ENCODE results near the gene RASGRP3.

Gene RASGRP3

GRCh38 chr2:33522576-33522975, 46.1 kb downstream of the RASGRP3 start:
- Histone ChIP-seq H2BK12ac (ENCODE audit: low read length in 2 of 2) (no peak overlapping the region), H3K4me1 (ENCODE audit: control insufficient read depth, insufficient read depth, low read depth, low read length) (no peaks in the 10 kb centered on the region), H2BK120ac (ENCODE audit: low read depth, low read length) (no peak overlapping the region), H3K27ac (ENCODE audit: low read length, poor library complexity, severe bottlenecking) (no peak overlapping the region), H3K23ac (ENCODE audit: low read length in 2 of 2) (no peak overlapping the region), H2AK5ac (ENCODE audit: low read length, severe bottlenecking) (no peak overlapping the region), H2AFZ (ENCODE audit: low read depth, low read length) (no peak overlapping the region), H3K4me2 (ENCODE audit: low read length, poor library complexity, severe bottlenecking) (no peak overlapping the region), H3K18ac (ENCODE audit: low read depth in 1 of 2, low read length in 2 of 2) (no peak overlapping the region), H4K91ac (ENCODE audit: low read length) (no peak overlapping the region), H3K14ac (ENCODE audit: low read length in 2 of 2) (no peak overlapping the region), H3K4ac (ENCODE audit: low read depth in 1 of 2, low read length in 2 of 2) (no peak overlapping the region), H2BK15ac (ENCODE audit: low read depth, poor library complexity, severe bottlenecking) (no peak overlapping the region), H3K4me3 (ENCODE audit: insufficient read depth in 1 of 2, low read depth in 1 of 2, low read length in 2 of 2) (no peak overlapping the region), H3K9me3 (ENCODE audit: control insufficient read depth, low read length) (no peaks in the 10 kb centered on the region), H3K9ac (ENCODE audit: low read length) (no peak overlapping the region), H2BK5ac (ENCODE audit: low read depth, low read length, poor library complexity, severe bottlenecking) (no peak overlapping the region), H3K27me3 (ENCODE audit: control insufficient read depth in 1 of 2, insufficient read depth in 1 of 2, low read length in 2 of 2) (no peaks in the 10 kb centered on the region), H4K8ac (ENCODE audit: low read length) (no peak overlapping the region), H3K36me3 (ENCODE audit: control insufficient read depth in 1 of 2, insufficient read depth in 2 of 2, low read depth in 1 of 2, low read length in 2 of 2) (no peaks in the 10 kb centered on the region), H3K79me1 (replicated peaks; ENCODE audit: low read length, poor library complexity, severe bottlenecking) (no peaks in the 10 kb centered on the region)
- WGBS: 88% methylated on average over 4 of the region's 4 CpGs
- DNase-seq: peak; percentile 58

DNA sequence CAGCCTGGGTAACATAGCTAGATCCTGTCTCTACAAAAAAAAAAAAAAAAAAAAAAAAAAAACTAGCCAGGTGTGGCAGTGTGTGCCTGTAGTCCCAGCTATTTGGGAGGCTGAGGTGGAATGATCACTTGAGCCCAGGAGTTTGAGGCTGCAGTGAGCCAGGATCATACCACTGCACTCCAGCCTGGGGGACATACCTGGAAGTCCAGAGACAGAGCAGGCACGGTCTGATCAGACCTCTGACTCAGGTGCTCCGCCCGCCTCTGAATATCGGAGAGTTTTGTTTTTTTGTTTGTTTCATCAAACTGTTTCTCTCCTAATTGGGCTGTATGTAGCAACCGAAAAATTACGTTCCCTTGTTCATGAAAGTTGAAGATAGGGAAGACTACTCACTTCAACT, 49.2 kb downstream of the RASGRP3 start:
- no peak overlapping the region for H2AK5ac ChIP-seq (ENCODE audit: low read length, severe bottlenecking)
- H3K4me2 ChIP-seq (ENCODE audit: low read length, poor library complexity, severe bottlenecking): no peak overlapping the region
- no peak overlapping the region for H3K27ac ChIP-seq (ENCODE audit: low read length, poor library complexity, severe bottlenecking)
- H3K18ac ChIP-seq (ENCODE audit: low read depth in 1 of 2, low read length in 2 of 2): no peak overlapping the region
- H4K8ac ChIP-seq (ENCODE audit: low read length): no peak overlapping the region
- H2AFZ ChIP-seq (ENCODE audit: low read depth, low read length): no peak overlapping the region
- H2BK12ac ChIP-seq (ENCODE audit: low read length in 2 of 2): peak overlapping the region in 1 of 2 experiments; percentile 57
- H3K14ac ChIP-seq (ENCODE audit: low read length in 2 of 2): no peak overlapping the region
- no peak overlapping the region for H4K91ac ChIP-seq (ENCODE audit: low read length)
- H2BK120ac ChIP-seq (ENCODE audit: low read depth, low read length): no peak overlapping the region
- H3K9ac ChIP-seq (ENCODE audit: low read length): no peak overlapping the region
- no peaks in the 10 kb centered on the region for H3K79me1 ChIP-seq (replicated peaks; ENCODE audit: low read length, poor library complexity, severe bottlenecking)
- H3K4me1 ChIP-seq (ENCODE audit: control insufficient read depth, insufficient read depth, low read depth, low read length): peaks cover 2% of the 10 kb centered on the region
- H3K36me3 ChIP-seq (ENCODE audit: control insufficient read depth in 1 of 2, insufficient read depth in 2 of 2, low read depth in 1 of 2, low read length in 2 of 2): no peaks in the 10 kb centered on the region
- no peak overlapping the region for H2BK5ac ChIP-seq (ENCODE audit: low read depth, low read length, poor library complexity, severe bottlenecking)
- peak overlapping the region in 1 of 2 experiments; percentile 53 for H3K4ac ChIP-seq (ENCODE audit: low read depth in 1 of 2, low read length in 2 of 2)
- H3K4me3 ChIP-seq (ENCODE audit: insufficient read depth in 1 of 2, low read depth in 1 of 2, low read length in 2 of 2): no peak overlapping the region
- DNase-seq: no peak
- 100% methylated on average over 2 of the region's 6 CpGs for WGBS
- no peak overlapping the region for H3K23ac ChIP-seq (ENCODE audit: low read length in 2 of 2)
- no peaks in the 10 kb centered on the region for H3K9me3 ChIP-seq (ENCODE audit: control insufficient read depth, low read length)
- no peak overlapping the region for H2BK15ac ChIP-seq (ENCODE audit: low read depth, poor library complexity, severe bottlenecking)
- H3K27me3 ChIP-seq (ENCODE audit: control insufficient read depth in 1 of 2, insufficient read depth in 1 of 2, low read length in 2 of 2): no peaks in the 10 kb centered on the region

DNA sequence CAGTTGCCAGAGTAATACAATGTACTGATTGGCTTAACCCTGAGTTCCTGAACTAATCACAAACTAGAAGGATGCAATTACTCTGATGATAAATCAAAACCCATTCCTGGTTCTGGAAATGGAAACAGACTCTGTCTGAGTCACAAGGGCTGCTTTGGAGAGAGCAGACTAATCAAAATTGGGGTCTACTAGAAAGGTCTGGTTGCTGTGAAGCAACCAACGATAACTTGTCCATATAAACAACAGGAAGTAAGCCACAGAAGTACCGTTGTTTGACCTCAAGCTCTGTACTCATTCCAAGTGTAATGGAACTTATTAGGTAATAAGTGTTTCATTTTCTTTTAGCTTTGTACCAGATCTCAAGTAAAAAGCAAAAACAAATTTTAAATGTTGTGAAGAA, 49.7 kb downstream of the RASGRP3 start:
- Histone ChIP-seq H3K23ac (ENCODE audit: low read length in 2 of 2) (no peak overlapping the region), H3K18ac (ENCODE audit: low read depth in 1 of 2, low read length in 2 of 2) (peak overlapping the region in 1 of 2 experiments; percentile 15), H3K4me3 (ENCODE audit: insufficient read depth in 1 of 2, low read depth in 1 of 2, low read length in 2 of 2) (no peak overlapping the region), H3K14ac (ENCODE audit: low read length in 2 of 2) (no peak overlapping the region), H2BK5ac (ENCODE audit: low read depth, low read length, poor library complexity, severe bottlenecking) (no peak overlapping the region), H2AK5ac (ENCODE audit: low read length, severe bottlenecking) (no peak overlapping the region), H3K4me1 (ENCODE audit: control insufficient read depth, insufficient read depth, low read depth, low read length) (peaks cover 2% of the 10 kb centered on the region), H3K4me2 (ENCODE audit: low read length, poor library complexity, severe bottlenecking) (no peak overlapping the region), H3K9me3 (ENCODE audit: control insufficient read depth, low read length) (no peaks in the 10 kb centered on the region), H3K9ac (ENCODE audit: low read length) (no peak overlapping the region), H2BK12ac (ENCODE audit: low read length in 2 of 2) (no peak overlapping the region), H3K27me3 (ENCODE audit: control insufficient read depth in 1 of 2, insufficient read depth in 1 of 2, low read length in 2 of 2) (no peaks in the 10 kb centered on the region), H3K36me3 (ENCODE audit: control insufficient read depth in 1 of 2, insufficient read depth in 2 of 2, low read depth in 1 of 2, low read length in 2 of 2) (no peaks in the 10 kb centered on the region), H4K91ac (ENCODE audit: low read length) (no peak overlapping the region), H2BK120ac (ENCODE audit: low read depth, low read length) (no peak overlapping the region), H4K8ac (ENCODE audit: low read length) (no peak overlapping the region), H2AFZ (ENCODE audit: low read depth, low read length) (no peak overlapping the region), H3K4ac (ENCODE audit: low read depth in 1 of 2, low read length in 2 of 2) (no peak overlapping the region), H3K79me1 (replicated peaks; ENCODE audit: low read length, poor library complexity, severe bottlenecking) (no peaks in the 10 kb centered on the region), H3K27ac (ENCODE audit: low read length, poor library complexity, severe bottlenecking) (no peak overlapping the region), H2BK15ac (ENCODE audit: low read depth, poor library complexity, severe bottlenecking) (no peak overlapping the region)
- DNase-seq: peak; percentile 82
- WGBS: no CpG with 5 or more reads among the region's 2 CpGs

- peak overlapping the region in 1 of 2 experiments; percentile 29 for H2BK12ac ChIP-seq (ENCODE audit: low read length in 2 of 2)
- DNase-seq: no peak
- H2AFZ ChIP-seq (ENCODE audit: low read depth, low read length): no peak overlapping the region
- H3K4me2 ChIP-seq (ENCODE audit: low read length, poor library complexity, severe bottlenecking): no peak overlapping the region
- no peaks in the 10 kb centered on the region for H3K79me1 ChIP-seq (replicated peaks; ENCODE audit: low read length, poor library complexity, severe bottlenecking)
- no peak overlapping the region for H3K23ac ChIP-seq (ENCODE audit: low read length in 2 of 2)
- no peaks in the 10 kb centered on the region for H3K9me3 ChIP-seq (ENCODE audit: control insufficient read depth, low read length)
- H4K8ac ChIP-seq (ENCODE audit: low read length): no peak overlapping the region
- no peak overlapping the region for H4K91ac ChIP-seq (ENCODE audit: low read length)
- H2AK5ac ChIP-seq (ENCODE audit: low read length, severe bottlenecking): no peak overlapping the region
- H3K27me3 ChIP-seq (ENCODE audit: control insufficient read depth in 1 of 2, insufficient read depth in 1 of 2, low read length in 2 of 2): no peaks in the 10 kb centered on the region
- H2BK5ac ChIP-seq (ENCODE audit: low read depth, low read length, poor library complexity, severe bottlenecking): no peak overlapping the region
- no peak overlapping the region for H3K14ac ChIP-seq (ENCODE audit: low read length in 2 of 2)
- no peak overlapping the region for H3K4me3 ChIP-seq (ENCODE audit: insufficient read depth in 1 of 2, low read depth in 1 of 2, low read length in 2 of 2)
- H3K4ac ChIP-seq (ENCODE audit: low read depth in 1 of 2, low read length in 2 of 2): no peak overlapping the region
- H3K9ac ChIP-seq (ENCODE audit: low read length): no peak overlapping the region
- no peaks in the 10 kb centered on the region for H3K36me3 ChIP-seq (ENCODE audit: control insufficient read depth in 1 of 2, insufficient read depth in 2 of 2, low read depth in 1 of 2, low read length in 2 of 2)
- no peak overlapping the region for H2BK120ac ChIP-seq (ENCODE audit: low read depth, low read length)
- no peak overlapping the region for H3K27ac ChIP-seq (ENCODE audit: low read length, poor library complexity, severe bottlenecking)
- H3K18ac ChIP-seq (ENCODE audit: low read depth in 1 of 2, low read length in 2 of 2): no peak overlapping the region
- WGBS: 98% methylated on average over 5 of the region's 5 CpGs
- peaks cover 2% of the 10 kb centered on the region for H3K4me1 ChIP-seq (ENCODE audit: control insufficient read depth, insufficient read depth, low read depth, low read length)
- H2BK15ac ChIP-seq (ENCODE audit: low read depth, poor library complexity, severe bottlenecking): no peak overlapping the region
Measured at GRCh38 chr2:33526921-33527320, 50.5 kb downstream of the RASGRP3 start.
